ENCODE data around the gene ZBTB16. TPM values are rescaled to one million over a fixed set of nuclear protein-coding genes. Genes with fewer than 3 reads are reported as not detected.

ZBTB16 gene
- total RNA-seq, 1 experiment from 2014 or later: 0.21 TPM

DNA sequence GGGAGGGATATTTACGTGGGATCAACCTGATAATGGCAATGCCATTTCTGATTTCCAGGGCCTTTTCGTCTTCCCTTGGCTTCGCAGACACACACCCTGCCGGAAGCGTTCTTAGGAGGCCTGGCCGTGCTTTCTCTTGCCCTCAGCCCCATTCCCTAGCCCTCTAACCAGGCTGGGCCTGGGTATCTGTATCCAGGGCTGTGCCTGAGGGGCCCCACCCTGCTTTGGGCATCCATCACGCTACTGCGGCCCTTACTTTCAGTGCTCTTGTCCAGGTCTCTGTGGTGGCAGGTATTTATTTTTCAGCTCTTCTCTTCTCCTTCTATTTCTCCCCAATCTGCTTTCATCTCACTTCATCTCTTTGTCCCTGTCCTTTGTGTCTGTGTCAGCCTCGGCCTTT lies 105.0 kb downstream of the ZBTB16 start:
- Histone ChIP-seq H3K4me3 (ENCODE audit: low read depth in 2 of 2, low read length in 2 of 2) (no peak overlapping the region), H3K27me3 (ENCODE audit: control insufficient read depth, insufficient read depth, low read length) (peaks cover 18% of the 10 kb centered on the region; the same call in 1 of the 2 replicates), H3K27ac (ENCODE audit: low read length) (no peak overlapping the region), H3K36me3 (ENCODE audit: control insufficient read depth, insufficient read depth, low read length) (no peaks in the 10 kb centered on the region; the same call in 1 of the 2 replicates), H3K9me3 (ENCODE audit: control insufficient read depth, insufficient read depth, low read depth, low read length) (no peaks in the 10 kb centered on the region), H3K4me1 (ENCODE audit: control insufficient read depth, insufficient read depth, low read length) (peaks cover 16% of the 10 kb centered on the region)
- POLR2A ChIA-PET: no interaction called here
- ATAC-seq: no peak
- no peak for DNase-seq (ENCODE audit: low read depth, low spot score)
- in situ Hi-C loops (cut with HindIII; ENCODE audit: low pct_unique_long_range_greater_than_20kb, low sequenced_read_pairs): no loop called here
- no TSS peak for BruUV-seq (replicated peaks)
- intact Hi-C loops (cut with micrococcal nuclease; ENCODE audit: unreplicated experiment): no loop called here
- CTCF ChIA-PET: no interaction called here
- no peak for TF ChIP-seq SIN3A (IDR thresholded peaks at IDR 0.05; ENCODE audit: borderline replicate concordance, insufficient read depth, low read depth, low read length)
- no peak for TF ChIP-seq CTCF (IDR thresholded peaks at IDR 0.05)
- TF ChIP-seq POLR2AphosphoS5 (IDR thresholded peaks at IDR 0.05; ENCODE audit: low read depth, low read length): no peak
- no peak for TF ChIP-seq REST (IDR thresholded peaks at IDR 0.05; ENCODE audit: insufficient read depth in 1 of 2, low read depth in 2 of 2, low read length in 1 of 2)
- no peak for TF ChIP-seq TCF7L2 (IDR thresholded peaks at IDR 0.05; ENCODE audit: low read depth, low read length)

DNA sequence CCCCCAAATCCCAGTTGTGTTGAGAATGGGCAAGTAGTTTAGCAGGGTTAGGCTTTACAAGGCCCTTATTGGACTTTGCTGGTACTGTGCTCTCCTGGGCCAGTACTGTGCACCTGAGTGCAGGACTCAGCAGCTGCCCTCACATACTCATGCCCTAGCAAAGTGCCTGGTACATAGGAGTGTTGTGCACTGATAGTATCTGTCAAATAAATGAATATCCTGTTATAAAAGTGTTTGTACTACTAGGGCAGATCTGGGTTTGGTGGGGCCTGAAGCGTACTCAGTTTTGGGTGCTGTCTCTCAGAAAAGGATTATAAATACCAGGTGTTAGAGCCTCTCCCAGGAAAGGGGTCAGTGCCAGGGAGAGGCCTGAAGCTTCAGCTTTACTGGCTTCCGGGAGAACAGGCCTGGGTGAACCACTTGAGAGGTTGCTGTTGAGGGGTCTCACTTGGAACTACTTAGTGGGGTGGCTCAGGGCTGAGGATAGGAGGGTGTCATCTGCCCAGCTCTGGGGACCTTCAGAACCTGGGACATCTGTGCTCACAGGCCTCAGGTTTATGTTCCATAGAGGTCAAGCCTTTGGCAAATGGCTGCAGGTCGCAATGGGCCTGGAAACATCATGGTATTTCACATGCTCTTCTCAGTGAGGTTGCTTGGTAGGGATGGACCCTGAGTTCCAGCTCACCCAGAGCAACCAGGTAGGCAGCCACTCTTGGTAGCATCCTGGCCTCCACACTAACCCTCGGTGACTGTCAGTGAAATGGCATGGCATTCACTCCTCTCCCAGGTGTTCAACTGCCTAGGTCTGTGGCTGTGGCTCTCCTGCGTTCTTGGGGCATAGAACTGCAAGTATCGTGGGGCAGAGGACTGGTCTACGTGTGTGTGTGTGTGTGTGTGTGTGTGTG lies 106.1 kb downstream of the ZBTB16 start:
- DNase-seq (ENCODE audit: low read depth, low spot score): no peak
- no peak overlapping the region for H3K27ac ChIP-seq (ENCODE audit: low read length)
- no peaks in the 10 kb centered on the region for H3K9me3 ChIP-seq (ENCODE audit: control insufficient read depth, insufficient read depth, low read depth, low read length)
- H3K4me1 ChIP-seq (ENCODE audit: control insufficient read depth, insufficient read depth, low read length): peaks cover 12% of the 10 kb centered on the region
- BruUV-seq (replicated peaks): no TSS peak
- ATAC-seq: no peak
- TF ChIP-seq REST (IDR thresholded peaks at IDR 0.05; ENCODE audit: insufficient read depth in 1 of 2, low read depth in 2 of 2, low read length in 1 of 2) (no peak), SIN3A (IDR thresholded peaks at IDR 0.05; ENCODE audit: borderline replicate concordance, insufficient read depth, low read depth, low read length) (no peak), TCF7L2 (IDR thresholded peaks at IDR 0.05; ENCODE audit: low read depth, low read length) (no peak), POLR2AphosphoS5 (IDR thresholded peaks at IDR 0.05; ENCODE audit: low read depth, low read length) (no peak), CTCF (IDR thresholded peaks at IDR 0.05) (no peak)
- H3K27me3 ChIP-seq (ENCODE audit: control insufficient read depth, insufficient read depth, low read length): peaks cover 18% of the 10 kb centered on the region; the same call in 1 of the 2 replicates
- ChIA-PET CTCF (no interaction called here), POLR2A (interaction anchor here (0.5 kb wide), 1 partner anchor 9 kb away, joined by 4 read pairs; no protein-coding TSS in a partner anchor)
- no peak overlapping the region for H3K4me3 ChIP-seq (ENCODE audit: low read depth in 2 of 2, low read length in 2 of 2)
- H3K36me3 ChIP-seq (ENCODE audit: control insufficient read depth, insufficient read depth, low read length): no peaks in the 10 kb centered on the region; the same call in 1 of the 2 replicates
- intact Hi-C loops (cut with micrococcal nuclease; ENCODE audit: unreplicated experiment) (no loop called here), in situ Hi-C loops (cut with HindIII; ENCODE audit: low pct_unique_long_range_greater_than_20kb, low sequenced_read_pairs) (no loop called here)

Data from Panc1 (cell line).